Gastrocnemius medialis (tissue), 4 donors: ENCODE measurements around the gene NAXD. TPM values are rescaled to one million over a fixed set of nuclear protein-coding genes. Genes with fewer than 3 reads are reported as not detected.

ENCODE experiments used
- ATAC-seq, 2 donors: fragments of 150-250 bp; one replicate each; pipeline ENCODE4 v1.9.1; 2016
- DNase-seq, 2 donors: peaks; one replicate each; pipeline ENCODE4 v3.0.0-alpha.2; 2019
- H3K27ac ChIP-seq, 4 donors: fragments of 200-600 bp; sonication (generic); 1 replicate in 1 of 4; 2 replicates in 3 of 4; pipeline ENCODE4 v1.5.1; 2016 to 2018; ENCODE audit warnings: mild to moderate bottlenecking in 2 of 4, moderate library complexity in 1 of 4
- H3K27me3 ChIP-seq, 3 donors: fragments of 200-600 bp; sonication (generic) in 2 of 3; 1 replicate in 1 of 3; 2 replicates in 2 of 3; pipeline versions ENCODE4 v1.5.1 to v1.6.0; 2016 to 2019; ENCODE audit warnings: mild to moderate bottlenecking in 1 of 3, moderate library complexity in 1 of 3
- H3K36me3 ChIP-seq, 2 donors: fragments of 200-600 bp; sonication (generic) in 1 of 2; one replicate each; pipeline ENCODE4 v1.5.1; 2017 to 2018
- H3K4me1 ChIP-seq, 2 donors: fragments of 200-600 bp; sonication (generic) in 1 of 2; one replicate each; pipeline ENCODE4 v1.5.1; 2016 to 2017; ENCODE audit warnings: mild to moderate bottlenecking in 2 of 2
- H3K4me3 ChIP-seq, 4 donors: fragments of 200-600 bp; sonication (generic) in 3 of 4; 1 replicate in 1 of 4; 2 replicates in 3 of 4; pipeline ENCODE4 v1.5.1; 2016 to 2019; ENCODE audit warnings: mild to moderate bottlenecking in 2 of 4
- H3K9me3 ChIP-seq, 3 donors: fragments of 200-600 bp; sonication (generic) in 2 of 3; 1 replicate in 1 of 3; 2 replicates in 2 of 3; pipeline ENCODE4 v1.5.1; 2016 to 2019
- CTCF ChIP-seq, 5 experiments: fragments of 450-650 bp in 3 of 5; fragments of 200-600 bp in 2 of 5; sonication (generic) in 2 of 5; IDR thresholded peaks in 4 of 5; conservative IDR thresholded peaks in 1 of 5; 1 replicate in 4 of 5; 2 replicates in 1 of 5; pipeline ENCODE4 v1.5.1; 2016 to 2019; ENCODE audit warnings: antibody characterized with exemption in 5 of 5, mild to moderate bottlenecking in 3 of 5, moderate library complexity in 3 of 5
- POLR2A ChIP-seq, 2 donors: fragments of 450-650 bp; IDR thresholded peaks; one replicate each; pipeline ENCODE4 v1.6.1; 2017; ENCODE audit warnings: antibody characterized with exemption in 2 of 2, mild to moderate bottlenecking in 2 of 2, moderate library complexity in 2 of 2
- in situ Hi-C, 4 donors: fragments of 200-750 bp; cut with MboI; loops; one replicate each; pipeline versions ENCODE4 v1.15.0 to v1.8.0; 2017; ENCODE audit warnings: low sequenced_read_pairs in 4 of 4
- intact Hi-C: fragments of 100-400 bp; cut with DNase I; formaldehyde crosslinking; loops from one replicate; pipeline ENCODE4 v1.15.1; 2023; ENCODE audit warnings: low total_unique reads
- total RNA-seq, 4 donors: library from RNA; depleted of rRNA; stranded (reverse); fragments of >200 nt; gene quantifications; one replicate each; pipeline versions ENCODE4 v1.1.0 to v1.2.3, GENCODE V29; 2016

The NAXD gene
- total RNA-seq, 4 donors from 2014 or later: 17.9 to 24.7 (median 21.5) TPM

GRCh38 chr13:110581506-110582185 is 33.7 kb upstream of the NAXD start:
- no peaks in the 10 kb centered on the region for H3K36me3 ChIP-seq
- H3K27me3 ChIP-seq: no peaks in the 10 kb centered on the region
- in situ Hi-C loops (no loop called here), intact Hi-C loops (no loop called here)
- no peak overlapping the region for H3K27ac ChIP-seq
- no peak for DNase-seq
- no peak for TF ChIP-seq CTCF (IDR thresholded peaks at IDR 0.05 in 4 of 5, conservative IDR thresholded peaks at IDR 0.05 in 1 of 5)
- no peak for TF ChIP-seq POLR2A (IDR thresholded peaks at IDR 0.05)
- H3K4me3 ChIP-seq: no peak overlapping the region
- ATAC-seq: no peak
- H3K9me3 ChIP-seq: no peaks in the 10 kb centered on the region
- no peaks in the 10 kb centered on the region for H3K4me1 ChIP-seq

- no peak overlapping the region for H3K4me3 ChIP-seq
- no peaks in the 10 kb centered on the region for H3K27me3 ChIP-seq
- H3K36me3 ChIP-seq: no peaks in the 10 kb centered on the region
- DNase-seq (no peak), ATAC-seq (no peak)
- intact Hi-C loops: no loop called here
- H3K27ac ChIP-seq: no peak overlapping the region
- H3K9me3 ChIP-seq: no peaks in the 10 kb centered on the region
- no peak for TF ChIP-seq CTCF (IDR thresholded peaks at IDR 0.05 in 4 of 5, conservative IDR thresholded peaks at IDR 0.05 in 1 of 5)
- no peak for TF ChIP-seq POLR2A (IDR thresholded peaks at IDR 0.05)
- in situ Hi-C loops: no loop called here
- H3K4me1 ChIP-seq: no peaks in the 10 kb centered on the region
Measured at GRCh38 chr13:110582421-110582954, 32.9 kb upstream of the NAXD start.

- in situ Hi-C loops: no loop called here
- no peaks in the 10 kb centered on the region for H3K4me1 ChIP-seq
- intact Hi-C loops: no loop called here
Measured at GRCh38 chr13:110583178-110583865, 32.0 kb upstream of the NAXD start.

GRCh38 chr13:110589793-110590390 is 25.5 kb upstream of the NAXD start:
- H3K36me3 ChIP-seq: no peaks in the 10 kb centered on the region
- DNase-seq (no peak), ATAC-seq (no peak)
- in situ Hi-C loops: loop anchor here in 2 of 4 donors (10.0 kb wide), 1 partner anchor 225 kb away; no protein-coding TSS in a partner anchor
- H3K9me3 ChIP-seq: no peaks in the 10 kb centered on the region
- intact Hi-C loops: no loop called here
- no peak for TF ChIP-seq POLR2A (IDR thresholded peaks at IDR 0.05)
- no peak for TF ChIP-seq CTCF (IDR thresholded peaks at IDR 0.05 in 4 of 5, conservative IDR thresholded peaks at IDR 0.05 in 1 of 5)
- H3K4me1 ChIP-seq: no peaks in the 10 kb centered on the region
- H3K27me3 ChIP-seq: no peaks in the 10 kb centered on the region
- no peak overlapping the region for H3K27ac ChIP-seq
- H3K4me3 ChIP-seq: no peak overlapping the region

More at GRCh38 chr13:110583178-110583865, 32.0 kb upstream of the NAXD start:
- TF ChIP-seq CTCF (IDR thresholded peaks at IDR 0.05 in 4 of 5, conservative IDR thresholded peaks at IDR 0.05 in 1 of 5): no peak
- no peak for TF ChIP-seq POLR2A (IDR thresholded peaks at IDR 0.05)
- DNase-seq (no peak), ATAC-seq (no peak)
- Histone ChIP-seq H3K9me3 (no peaks in the 10 kb centered on the region), H3K36me3 (no peaks in the 10 kb centered on the region), H3K27me3 (no peaks in the 10 kb centered on the region), H3K4me3 (no peak overlapping the region), H3K27ac (no peak overlapping the region)
